Stimulated activated CD4-positive, alpha-beta T cell treated with anti-CD3 and anti-CD28 coated beads, Interleukin-15, amount 100 ng/mL, for 1 hour (primary cell): ENCODE results near the gene ZDHHC14.

Source experiments
- DNase-seq, 2 donors: peaks; one replicate each; pipeline ENCODE4 v3.0.0-alpha.2; 2020; ENCODE audit warnings: low read depth in 1 of 2, low spot score in 1 of 2

ZDHHC14 gene

GRCh38 chr6:157663261-157663660 lies 282.3 kb downstream of the ZDHHC14 start:
- DNase-seq = no peak

- DNase-seq = no peak
Measured at GRCh38 chr6:157665180-157665579, 284.2 kb downstream of the ZDHHC14 start.

GRCh38 chr6:157666729-157667128 lies 285.7 kb downstream of the ZDHHC14 start:
- no peak for DNase-seq

GRCh38 chr6:157667211-157668008 lies 286.4 kb downstream of the ZDHHC14 start:
- DNase-seq = peak in 1 of 2 donors; percentile 14

- no peak for DNase-seq
Measured at GRCh38 chr6:157668009-157668401, 287.0 kb downstream of the ZDHHC14 start.

- DNase-seq = no peak
Measured at GRCh38 chr6:157668713-157669112, 287.7 kb downstream of the ZDHHC14 start.

GRCh38 chr6:157669323-157669722 lies 288.3 kb downstream of the ZDHHC14 start:
- DNase-seq = no peak

- no peak for DNase-seq
Measured at GRCh38 chr6:157669747-157670216, 288.8 kb downstream of the ZDHHC14 start.

GRCh38 chr6:157670466-157671186 lies 289.6 kb downstream of the ZDHHC14 start:
- DNase-seq = no peak

- DNase-seq = no peak
Measured at GRCh38 chr6:157672726-157673412, 291.9 kb downstream of the ZDHHC14 start.

GRCh38 chr6:157673596-157673995 lies 292.6 kb downstream of the ZDHHC14 start:
- no peak for DNase-seq

GRCh38 chr6:157674061-157674460 lies 293.1 kb downstream of the ZDHHC14 start:
- no peak for DNase-seq

GRCh38 chr6:157675831-157676230 lies 294.8 kb downstream of the ZDHHC14 start:
- DNase-seq = no peak

- no peak for DNase-seq
Measured at GRCh38 chr6:157676241-157676640, 295.3 kb downstream of the ZDHHC14 start.

GRCh38 chr6:157677235-157677634 lies 296.2 kb downstream of the ZDHHC14 start:
- no peak for DNase-seq

- no peak for DNase-seq
Measured at GRCh38 chr6:157679605-157680580, 298.9 kb downstream of the ZDHHC14 start.

GRCh38 chr6:157681041-157681650 lies 300.2 kb downstream of the ZDHHC14 start:
- no peak for DNase-seq

GRCh38 chr6:157682856-157683481 lies 302.0 kb downstream of the ZDHHC14 start:
- DNase-seq = no peak

GRCh38 chr6:157683707-157684106 lies 302.7 kb downstream of the ZDHHC14 start:
- no peak for DNase-seq
